PC-3 (cell line): ENCODE results near the gene SPARCL1.

Experiments used
- EZH2phosphoT487 ChIP-seq: fragments of 300-600 bp; sonication (generic); IDR thresholded peaks from 2 replicates; pipeline ENCODE4 v1.6.1; 2018; ENCODE audit warnings: mild to moderate bottlenecking, antibody characterized with exemption, low read length, borderline replicate concordance
- TF ChIP-seq, protein P1 (sequence below): fragments of 300-600 bp; sonication (generic); conservative IDR thresholded peaks from 2 replicates; pipeline ENCODE4 v1.5.1; 2017; ENCODE audit warnings: antibody characterized with exemption, low read depth, mild to moderate bottlenecking, low read length

GRCh38 chr4:87529187-87529586 lies at the start of gene SPARCL1:
- TF ChIP-seq, protein P1, sequence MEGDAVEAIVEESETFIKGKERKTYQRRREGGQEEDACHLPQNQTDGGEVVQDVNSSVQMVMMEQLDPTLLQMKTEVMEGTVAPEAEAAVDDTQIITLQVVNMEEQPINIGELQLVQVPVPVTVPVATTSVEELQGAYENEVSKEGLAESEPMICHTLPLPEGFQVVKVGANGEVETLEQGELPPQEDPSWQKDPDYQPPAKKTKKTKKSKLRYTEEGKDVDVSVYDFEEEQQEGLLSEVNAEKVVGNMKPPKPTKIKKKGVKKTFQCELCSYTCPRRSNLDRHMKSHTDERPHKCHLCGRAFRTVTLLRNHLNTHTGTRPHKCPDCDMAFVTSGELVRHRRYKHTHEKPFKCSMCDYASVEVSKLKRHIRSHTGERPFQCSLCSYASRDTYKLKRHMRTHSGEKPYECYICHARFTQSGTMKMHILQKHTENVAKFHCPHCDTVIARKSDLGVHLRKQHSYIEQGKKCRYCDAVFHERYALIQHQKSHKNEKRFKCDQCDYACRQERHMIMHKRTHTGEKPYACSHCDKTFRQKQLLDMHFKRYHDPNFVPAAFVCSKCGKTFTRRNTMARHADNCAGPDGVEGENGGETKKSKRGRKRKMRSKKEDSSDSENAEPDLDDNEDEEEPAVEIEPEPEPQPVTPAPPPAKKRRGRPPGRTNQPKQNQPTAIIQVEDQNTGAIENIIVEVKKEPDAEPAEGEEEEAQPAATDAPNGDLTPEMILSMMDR, result no peak
- no peak for TF ChIP-seq EZH2phosphoT487
